CD4-positive, alpha-beta T cell treated with Interferon gamma for 1 hour (primary cell): ENCODE measurements around the gene KCTD8.

Source experiments
- DNase-seq: peaks from one replicate; pipeline ENCODE4 v3.0.0-alpha.2; 2020

The KCTD8 gene

GRCh38 chr4:44161756-44162155 lies 286.9 kb downstream of the KCTD8 start:
- DNase-seq = no peak

- DNase-seq = no peak
Measured at GRCh38 chr4:44160776-44161367, 287.7 kb downstream of the KCTD8 start.

GRCh38 chr4:44159991-44160390 lies 288.6 kb downstream of the KCTD8 start:
- DNase-seq = no peak

DNA sequence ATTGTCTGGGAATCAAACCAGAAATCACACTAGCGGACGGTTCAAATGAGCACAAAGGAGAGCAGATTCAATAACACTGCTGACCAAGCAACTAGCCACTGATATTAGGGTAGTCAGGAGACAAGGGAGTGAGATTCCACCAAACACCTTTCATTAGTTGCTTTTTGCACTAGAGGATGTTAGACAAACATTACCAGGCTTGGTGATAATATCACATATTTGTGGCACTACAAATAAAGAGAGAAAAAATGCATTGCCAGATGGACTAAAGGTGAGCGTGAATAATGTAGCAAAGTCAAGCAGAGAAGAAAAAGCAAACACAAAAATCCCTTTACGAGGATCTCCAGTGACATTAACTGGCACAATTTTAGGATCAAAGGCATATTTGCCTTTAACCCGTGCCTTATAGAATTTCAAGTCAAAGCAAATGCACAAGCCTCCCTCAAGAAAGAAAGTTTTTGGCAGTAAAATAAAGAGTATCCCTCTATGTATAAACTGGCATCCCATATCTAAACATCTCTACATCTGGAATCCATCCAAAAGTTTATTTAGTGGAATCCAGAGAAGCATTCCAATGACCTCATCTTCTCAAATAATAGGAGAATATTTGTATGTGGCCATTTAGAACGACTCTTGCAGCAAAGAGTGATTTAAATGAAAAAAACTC lies 290.9 kb downstream of the KCTD8 start:
- no peak for DNase-seq

DNA sequence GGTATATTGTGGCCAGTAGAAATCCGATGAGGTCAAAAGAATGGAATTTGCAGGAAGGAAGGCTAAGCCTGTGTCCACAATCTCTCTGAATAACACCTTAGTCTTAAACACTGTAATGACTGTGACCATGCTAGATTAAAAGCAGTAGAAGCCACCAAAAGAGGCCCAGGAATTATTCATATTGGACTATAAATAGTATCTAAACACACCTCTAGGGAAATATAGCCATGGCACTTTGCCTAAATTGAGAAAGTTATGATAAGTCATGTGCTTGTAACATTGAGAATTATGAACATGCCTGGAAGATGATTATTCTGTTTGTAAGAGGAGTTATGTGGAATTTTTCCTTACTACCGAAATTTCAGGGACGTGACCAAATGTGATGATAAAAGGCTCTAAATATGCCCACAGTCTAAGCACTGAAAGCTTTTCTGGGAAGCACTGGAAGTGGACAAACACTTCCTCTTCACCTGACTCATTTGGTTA lies 298.5 kb downstream of the KCTD8 start:
- no peak for DNase-seq

GRCh38 chr4:44149282-44149681 lies 299.3 kb downstream of the KCTD8 start:
- no peak for DNase-seq

DNA sequence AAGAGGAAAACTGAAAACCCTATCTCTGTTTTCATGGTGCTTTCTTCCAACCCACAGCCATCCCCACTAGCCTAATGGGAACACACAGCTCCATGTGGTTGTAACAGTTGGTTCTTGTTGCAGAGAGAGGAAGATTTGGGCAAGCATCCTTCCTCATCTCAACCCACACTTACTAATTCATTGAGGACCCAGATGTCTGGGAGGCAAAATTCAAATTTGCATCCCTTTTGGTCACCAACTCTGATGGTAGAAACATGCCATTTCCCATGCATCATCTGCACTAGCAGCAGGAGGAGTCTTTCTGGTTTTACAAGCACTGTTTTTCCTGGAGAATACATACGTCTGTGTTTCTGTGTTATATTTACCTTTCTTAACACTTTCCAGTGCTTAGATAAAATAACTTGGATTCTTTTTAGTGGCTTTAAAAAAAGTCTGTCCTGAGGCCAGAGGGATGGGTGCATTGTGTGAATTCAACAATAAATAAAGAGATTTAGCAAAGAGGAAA lies 301.0 kb downstream of the KCTD8 start:
- no peak for DNase-seq

DNA sequence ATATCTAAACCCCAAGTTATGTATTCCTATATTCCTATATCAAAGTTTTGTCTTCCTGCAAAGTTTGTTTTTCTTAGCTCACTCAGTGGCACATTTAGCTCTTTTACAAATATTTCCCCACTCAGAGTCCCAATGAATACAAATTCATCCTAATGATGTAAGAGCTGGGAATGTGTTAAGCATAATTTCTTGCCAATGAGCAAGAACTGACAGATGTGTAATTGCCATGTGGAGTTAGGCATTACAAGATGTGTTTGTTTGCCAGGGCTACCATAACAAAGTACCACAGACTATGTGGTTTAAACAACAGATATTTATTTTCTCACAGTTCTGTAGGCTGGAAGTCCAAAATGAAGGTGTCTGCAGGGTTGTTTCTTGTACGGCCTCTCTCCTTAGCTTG lies 302.1 kb downstream of the KCTD8 start:
- no peak for DNase-seq

- no peak for DNase-seq
Measured at GRCh38 chr4:44145868-44146267, 302.7 kb downstream of the KCTD8 start.

DNA sequence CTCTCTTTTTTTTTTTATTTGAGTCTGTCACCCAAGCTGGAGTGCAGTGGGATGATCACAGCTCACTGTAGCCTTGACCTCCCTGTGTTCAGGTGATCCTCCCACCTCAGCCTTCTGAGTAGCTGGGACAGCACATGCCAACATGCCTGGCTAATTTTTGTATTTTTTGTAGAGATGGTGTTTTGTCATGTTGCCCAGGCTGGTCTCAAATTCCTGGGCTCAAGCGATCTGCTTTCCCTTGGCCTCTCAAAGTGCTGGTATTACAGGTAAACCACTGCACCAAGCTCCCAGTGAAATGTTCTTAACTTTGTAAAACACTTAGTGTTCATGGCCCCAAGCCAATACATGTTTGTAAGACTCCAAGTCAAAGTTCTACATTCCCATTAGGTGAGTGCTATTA lies 316.1 kb downstream of the KCTD8 start:
- no peak for DNase-seq
